GM23338 (cell line): ENCODE measurements around the gene EZH2. TPM values are rescaled to one million over a fixed set of nuclear protein-coding genes. Genes with fewer than 3 reads are reported as not detected.

ENCODE experiments used
- ATAC-seq: fragments of 200-7000 bp; cut with Tn5 transposase; 3 replicates; pipeline ENCODE4 v1.9.1; 2020
- DNase-seq: peaks from one replicate; pipeline ENCODE4 v3.0.0-alpha.2; 2015; ENCODE audit warnings: low spot score
- H2AFZ ChIP-seq: fragments of 200-600 bp; sonication (generic); 2 replicates; pipeline ENCODE4 v1.8.0; 2016; ENCODE audit warnings: antibody characterized with exemption, mild to moderate bottlenecking, moderate library complexity
- H3F3A ChIP-seq: fragments of 200-600 bp; sonication (generic); replicated peaks from 2 replicates; pipeline ENCODE4 v1.8.0; 2017; ENCODE audit warnings: antibody characterized with exemption, mixed run types, low read depth
- H3K27ac ChIP-seq: fragments of 200-600 bp; sonication (generic); 2 replicates; pipeline ENCODE4 v1.6.1; 2016; ENCODE audit warnings: low read depth
- H3K27me3 ChIP-seq: fragments of 200-600 bp; sonication (generic); 2 replicates; pipeline ENCODE4 v1.8.0; 2016; ENCODE audit warnings: mild to moderate bottlenecking, mixed run types, moderate library complexity; ENCODE audit not compliant: insufficient read depth
- H3K36me3 ChIP-seq: fragments of 200-600 bp; sonication (generic); 2 replicates; pipeline ENCODE4 v1.8.0; 2016; ENCODE audit warnings: mild to moderate bottlenecking; ENCODE audit not compliant: insufficient read depth
- H3K4me1 ChIP-seq: fragments of 200-600 bp; sonication (generic); 2 replicates; pipeline ENCODE4 v1.8.0; 2016; ENCODE audit warnings: mild to moderate bottlenecking, moderate library complexity; ENCODE audit not compliant: insufficient read depth
- H3K4me2 ChIP-seq: fragments of 200-600 bp; sonication (generic); 2 replicates; pipeline ENCODE4 v1.7.1; 2017; ENCODE audit warnings: mixed run types
- H3K4me3 ChIP-seq: fragments of 200-600 bp; sonication (generic); 2 replicates; pipeline ENCODE4 v1.6.1; 2016; ENCODE audit warnings: mixed run types
- H3K79me2 ChIP-seq: fragments of 200-600 bp; sonication (generic); replicated peaks from 2 replicates; pipeline ENCODE4 v1.8.0; 2017; ENCODE audit warnings: mild to moderate bottlenecking; ENCODE audit not compliant: insufficient read depth
- H3K9me2 ChIP-seq: fragments of 200-600 bp; sonication (generic); 2 replicates; pipeline ENCODE4 v1.8.0; 2017; ENCODE audit not compliant: insufficient read depth
- H4K20me1 ChIP-seq: fragments of 200-600 bp; sonication (generic); replicated peaks from 2 replicates; pipeline ENCODE4 v1.8.0; 2017; ENCODE audit warnings: mild to moderate bottlenecking; ENCODE audit not compliant: insufficient read depth
- H3K27ac Mint-ChIP-seq: 2 replicates; pipeline ENCODE4 v1.8.0; 2020; ENCODE audit warnings: inconsistent platforms, mild to moderate bottlenecking, moderate library complexity, mixed read lengths
- H3K27me3 Mint-ChIP-seq: 3 replicates; pipeline ENCODE4 v1.8.0; 2022; ENCODE audit warnings: low read depth, mild to moderate bottlenecking, moderate library complexity, mixed read lengths, inconsistent platforms; ENCODE audit not compliant: insufficient read depth, poor library complexity
- H3K36me3 Mint-ChIP-seq: 3 replicates; pipeline ENCODE4 v1.8.0; 2021; ENCODE audit warnings: low read depth, mild to moderate bottlenecking, inconsistent platforms, moderate library complexity, mixed read lengths
- H3K4me1 Mint-ChIP-seq: 3 replicates; pipeline ENCODE4 v1.8.0; 2020; ENCODE audit warnings: mild to moderate bottlenecking, inconsistent platforms, mixed read lengths
- H3K4me3 Mint-ChIP-seq: 3 replicates; pipeline ENCODE4 v1.8.0; 2021; ENCODE audit warnings: moderate library complexity, mild to moderate bottlenecking, inconsistent platforms, mixed read lengths
- H3K9me3 Mint-ChIP-seq: 3 replicates; pipeline ENCODE4 v1.8.0; 2020; ENCODE audit warnings: moderate library complexity, mild to moderate bottlenecking, inconsistent platforms, mixed read lengths
- CTCF ChIP-seq, 2 experiments: fragments of 200-600 bp in 1 of 2; sonication (generic) in 1 of 2; conservative IDR thresholded peaks; 2 replicates each; pipeline versions ENCODE4 v1.5.1 to v1.6.1; 2016 to 2017; ENCODE audit warnings: antibody characterized with exemption in 2 of 2, low read depth in 2 of 2, mild to moderate bottlenecking in 2 of 2, moderate library complexity in 1 of 2
- ETS1 ChIP-seq: IDR thresholded peaks from 2 replicates; pipeline ENCODE4 v1.6.1; 2016; ENCODE audit warnings: antibody characterized with exemption
- EZH2phosphoT487 ChIP-seq: fragments of 200-600 bp; sonication (generic); IDR thresholded peaks from one replicate; pipeline ENCODE4 v1.8.1; 2018; ENCODE audit warnings: antibody characterized with exemption; ENCODE audit not compliant: unreplicated experiment
- NANOG ChIP-seq: IDR thresholded peaks from 2 replicates; pipeline ENCODE4 v1.6.1; 2016; ENCODE audit warnings: antibody characterized with exemption, borderline replicate concordance
- POLR2AphosphoS5 ChIP-seq: IDR thresholded peaks from 2 replicates; pipeline ENCODE4 v1.6.1; 2016; ENCODE audit warnings: antibody characterized with exemption, low read depth
- ZNF114 ChIP-seq: fragments of 250-450 bp; sonication (Bioruptor Pico); IDR thresholded peaks from 2 replicates; pipeline ENCODE4 v1.5.0; 2020; ENCODE audit warnings: mild to moderate bottlenecking, moderate library complexity
- ZNF331 ChIP-seq: fragments of 250-450 bp; sonication (Bioruptor Pico); IDR thresholded peaks from 2 replicates; pipeline ENCODE4 v1.5.0; 2020; ENCODE audit warnings: low read depth, mild to moderate bottlenecking, moderate library complexity
- ZNF462 ChIP-seq: fragments of 250-450 bp; sonication (Bioruptor Pico); IDR thresholded peaks from 2 replicates; pipeline ENCODE4 v1.5.0; 2020; ENCODE audit warnings: mild to moderate bottlenecking, moderate library complexity
- polyA plus RNA-seq: library from polyadenylated mRNA; unstranded; fragments of >200 nt; fragmentation: Nextera tagmentation; extraction: Ambion mirVana; gene quantifications from 2 replicates; pipeline ENCODE4 v1.2.1, GENCODE V29; 2016
- total RNA-seq: library from RNA; depleted of rRNA; stranded (reverse); fragments of >200 nt; shearing (Covaris generic); gene quantifications from 2 replicates; pipeline ENCODE4 v1.2.3, GENCODE V29; 2014

Gene EZH2
- total and polyA plus RNA-seq, 2 experiments from 2014 or later, result 33.9 to 38.6 TPM

DNA sequence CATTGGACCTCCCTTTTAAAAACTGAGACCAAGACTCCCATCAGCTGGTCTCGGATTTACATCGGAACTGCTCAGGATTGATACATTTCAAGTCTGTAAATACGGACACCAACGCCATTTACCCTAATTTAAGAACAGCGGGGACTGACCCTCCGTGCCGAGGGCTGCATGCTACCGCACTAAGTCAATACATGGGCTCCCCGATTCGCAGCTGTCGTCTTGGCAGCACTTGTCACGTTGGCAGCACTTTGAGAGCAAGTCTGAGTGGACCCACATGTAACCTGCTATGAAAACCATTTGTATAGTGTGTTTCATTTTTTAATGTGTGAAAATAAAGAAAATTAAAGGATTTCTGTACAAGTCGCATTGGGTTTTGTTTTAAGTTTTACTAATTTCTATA lies 83.4 kb downstream of the EZH2 start (continued):
- TF ChIP-seq ZNF462 (no peak), CTCF (conservative IDR thresholded peaks at IDR 0.05; ENCODE audit: low read depth in 2 of 2) (no peak), ZNF331 (CRISPR knock-in tag) (no peak)

DNA sequence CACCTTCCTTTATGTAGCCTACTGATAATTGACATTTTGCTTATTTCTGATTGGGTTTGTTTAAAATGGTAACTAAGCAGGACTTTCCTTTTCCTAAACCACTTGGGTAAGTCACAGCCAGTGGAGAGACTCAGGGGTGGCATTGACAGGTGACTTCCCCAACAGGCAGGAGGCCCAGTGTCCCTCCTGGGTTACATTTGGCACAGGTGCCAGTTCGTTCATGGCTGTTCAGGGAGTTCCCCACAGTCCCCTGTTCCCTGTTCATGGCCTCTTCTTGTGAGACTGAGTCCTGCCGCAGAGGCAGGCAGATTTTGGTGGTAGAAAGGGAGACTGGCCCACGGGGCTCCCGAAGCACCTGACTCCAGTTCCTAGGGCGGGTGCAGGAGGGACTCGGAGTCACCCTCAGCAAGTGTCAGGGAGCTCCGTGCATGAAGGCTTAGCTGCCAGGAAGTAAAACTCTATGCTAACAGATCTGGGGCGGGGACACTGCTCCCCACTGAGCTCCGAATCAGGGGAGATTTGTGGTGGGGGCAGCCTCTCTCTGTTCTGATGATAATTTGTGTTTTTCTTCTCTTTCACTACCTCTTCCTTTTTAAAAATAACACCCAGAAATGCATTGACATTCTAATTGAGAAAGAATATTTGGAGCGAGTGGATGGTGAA lies 84.1 kb downstream of the EZH2 start:
- Histone ChIP-seq H3K79me2 (no peaks in the 10 kb centered on the region; the same call in 1 of the 2 replicates), H3K27ac (peak overlapping the region; percentile 32), H4K20me1 (no peaks in the 10 kb centered on the region; the same call in 1 of the 2 replicates), H3K9me2 (no peaks in the 10 kb centered on the region), H3K27me3 (no peaks in the 10 kb centered on the region), H3K4me3 (0 out of 2 replicates have a peak overlapping the region, but pooled peaks have one; percentile 5), H3F3A (peaks cover 10% of the 10 kb centered on the region; the same call in 1 of the 2 replicates), H3K4me1 (peaks cover 33% of the 10 kb centered on the region; the same call in 1 of the 2 replicates), H3K36me3 (peaks cover 19% of the 10 kb centered on the region), H3K4me2 (peak overlapping the region; percentile 19), H2AFZ (no peak overlapping the region)
- Mint-ChIP-seq H3K9me3 (peaks cover 10% of the 10 kb centered on the region; the same call in 2 of the 3 replicates), H3K27ac (peak overlapping the region; percentile 49), H3K4me3 (peak overlapping the region; percentile 35; the same call in 2 of the 3 replicates), H3K4me1 (peaks cover 28% of the 10 kb centered on the region), H3K36me3 (peaks cover 71% of the 10 kb centered on the region), H3K27me3 (peaks cover 19% of the 10 kb centered on the region)
- TF ChIP-seq POLR2AphosphoS5 (no peak), ETS1 (no peak), NANOG (no peak), ZNF114 (CRISPR knock-in tag) (no peak), EZH2phosphoT487 (no peak), ZNF331 (CRISPR knock-in tag) (no peak)
- DNase-seq, result peak; percentile 65
- peak; percentile 76 for ATAC-seq
